PFSK-1 (cell line): ENCODE data around the gene RMI2.

Experiments used
- FOXP2 ChIP-seq: optimal IDR thresholded peaks from 2 replicates; pipeline ENCODE3; 2011; ENCODE audit warnings: borderline replicate concordance, control low read depth, inconsistent platforms; ENCODE audit not compliant: insufficient read depth; ENCODE audit errors: extremely low read length, extremely low read depth
- POLR2AphosphoS5 ChIP-seq: IDR thresholded peaks from 2 replicates; pipeline ENCODE4 v1.6.1; 2012; ENCODE audit warnings: low read depth, mild to moderate bottlenecking, control low read depth, low read length, moderate library complexity
- SIN3A ChIP-seq: IDR thresholded peaks from 2 replicates; pipeline ENCODE4 v1.6.1; 2012; ENCODE audit warnings: mild to moderate bottlenecking, low read length, moderate library complexity, borderline replicate concordance; ENCODE audit not compliant: insufficient read depth
- TAF1 ChIP-seq: IDR thresholded peaks from 2 replicates; pipeline ENCODE4 v1.6.1; 2012; ENCODE audit warnings: low read length, control low read depth, borderline replicate concordance; ENCODE audit not compliant: insufficient read depth

The RMI2 gene

GRCh38 chr16:11400076-11400475 is 54.8 kb downstream of the RMI2 start:
- TF ChIP-seq FOXP2 (no peak), POLR2AphosphoS5 (no peak), SIN3A (no peak), TAF1 (no peak)
